ENCODE results near the gene SLC26A6. TPM values are rescaled to one million over a fixed set of nuclear protein-coding genes. Genes with fewer than 3 reads are reported as not detected.

The SLC26A6 gene
- total RNA-seq, 4 donors from 2014 or later: 13.8 to 26.4 (median 15.9) TPM

- 55 to 66% methylated on average over 3 of the region's 3 CpGs for WGBS, 2 donors
- Histone ChIP-seq H3K4me3 (no peak overlapping the region), H3K9me3 (peaks cover 0 to 21% (median 0%) of the 10 kb centered on the region in 4 donors), H3K36me3 (no peaks in the 10 kb centered on the region), H3K4me1 (peaks cover 0 to 6% (median 0%) of the 10 kb centered on the region in 4 donors), H3K27me3 (no peaks in the 10 kb centered on the region), H3K27ac (no peak overlapping the region)
- TF ChIP-seq POLR2A (IDR thresholded peaks at IDR 0.05) (no peak), CTCF (IDR thresholded peaks at IDR 0.05) (no peak), EP300 (IDR thresholded peaks at IDR 0.05) (no peak)
- DNase-seq (ENCODE audit: low spot score in 2 of 2): no peak
These were observed 21.2 kb downstream of the SLC26A6 start for GRCh38 chr3:48614044-48614443.

- Histone ChIP-seq H3K36me3 (no peaks in the 10 kb centered on the region), H3K4me1 (peaks cover 0 to 22% (median 8%) of the 10 kb centered on the region in 4 donors), H3K4me3 (no peak overlapping the region), H3K27me3 (no peaks in the 10 kb centered on the region), H3K27ac (no peak overlapping the region), H3K9me3 (peaks cover 0 to 7% (median 0%) of the 10 kb centered on the region in 4 donors)
- WGBS, 2 donors: 41 to 50% methylated on average over 1 of the region's 1 CpG
- TF ChIP-seq EP300 (IDR thresholded peaks at IDR 0.05) (no peak), CTCF (IDR thresholded peaks at IDR 0.05) (no peak), POLR2A (IDR thresholded peaks at IDR 0.05) (no peak)
- DNase-seq (ENCODE audit: low spot score in 2 of 2): no peak
These were observed 23.0 kb downstream of the SLC26A6 start for GRCh38 chr3:48612309-48612708.

- 2 to 4% methylated on average over 47 to 58 of the region's 86 CpGs for WGBS, 2 donors
- no peaks in the 10 kb centered on the region for H3K27me3 ChIP-seq
- no peaks in the 10 kb centered on the region for H3K9me3 ChIP-seq
- TF ChIP-seq POLR2A (IDR thresholded peaks at IDR 0.05) (peak; percentile 51 to 81), EP300 (IDR thresholded peaks at IDR 0.05) (peak; percentile 70 to 96), CTCF (IDR thresholded peaks at IDR 0.05) (peak; percentile 68 to 98 (median 86))
- H3K4me1 ChIP-seq: peaks cover 0 to 22% (median 8%) of the 10 kb centered on the region in 4 donors
- peak; percentile 80 to 83 for DNase-seq (ENCODE audit: low spot score in 2 of 2)
- peaks cover 0 to 27% (median 12%) of the 10 kb centered on the region in 3 donors for H3K36me3 ChIP-seq
- H3K4me3 ChIP-seq: peak within 1 kb of the TSS; percentile 81 to 87 (median 84)
- H3K27ac ChIP-seq: peak within 1 kb of the TSS; percentile 72 to 92 (median 88)
These were observed 25.9 kb downstream of the SLC26A6 start, which contains the start of gene UQCRC1 for GRCh38 chr3:48609088-48610005. Gene UQCRC1, minus strand, starts transcription at chr3:48609646. Its CDS starts 26 bp downstream, at chr3:48609620.

DNA sequence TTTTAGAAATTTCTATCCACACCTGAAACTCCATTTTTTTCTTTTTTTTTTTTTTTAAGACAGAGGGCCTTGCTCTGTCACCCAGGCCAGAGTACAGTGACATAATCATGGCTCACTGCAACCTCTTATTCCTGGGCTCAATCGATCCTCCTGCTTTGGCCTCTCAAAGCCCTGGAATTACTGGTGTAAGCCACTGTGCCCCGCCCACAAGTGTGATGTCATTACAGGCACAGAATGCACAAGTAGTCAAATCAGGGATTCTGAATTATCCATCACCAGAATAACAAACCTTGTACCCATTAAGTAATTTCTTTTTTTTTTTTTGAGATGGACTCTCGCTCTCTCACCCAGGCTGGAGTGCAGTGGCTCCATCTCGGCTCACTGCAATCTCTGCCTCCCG lies 27.7 kb downstream of the SLC26A6 start:
- Histone ChIP-seq H3K4me3 (no peak overlapping the region), H3K36me3 (peaks cover 5 to 46% (median 22%) of the 10 kb centered on the region in 3 donors), H3K9me3 (no peaks in the 10 kb centered on the region), H3K27me3 (no peaks in the 10 kb centered on the region), H3K4me1 (peaks cover 0 to 22% (median 8%) of the 10 kb centered on the region in 4 donors), H3K27ac (no peak overlapping the region)
- TF ChIP-seq EP300 (IDR thresholded peaks at IDR 0.05) (no peak), POLR2A (IDR thresholded peaks at IDR 0.05) (no peak), CTCF (IDR thresholded peaks at IDR 0.05) (no peak)
- 90 to 96% methylated on average over 5 of the region's 5 CpGs for WGBS, 2 donors
- no peak for DNase-seq (ENCODE audit: low spot score in 2 of 2)

- TF ChIP-seq EP300 (IDR thresholded peaks at IDR 0.05) (no peak), CTCF (IDR thresholded peaks at IDR 0.05) (no peak), POLR2A (IDR thresholded peaks at IDR 0.05) (no peak)
- Histone ChIP-seq H3K27me3 (no peaks in the 10 kb centered on the region), H3K4me3 (no peak overlapping the region), H3K4me1 (peaks cover 0 to 18% (median 0%) of the 10 kb centered on the region in 4 donors), H3K9me3 (no peaks in the 10 kb centered on the region), H3K27ac (no peak overlapping the region), H3K36me3 (peaks cover 5 to 93% (median 53%) of the 10 kb centered on the region in 3 donors)
- DNase-seq (ENCODE audit: low spot score in 2 of 2): no peak
- WGBS, 2 donors: 44 to 74% methylated on average over 2 of the region's 2 CpGs
These were observed 33.7 kb downstream of the SLC26A6 start for GRCh38 chr3:48601622-48601994.

Data from tibial nerve (tissue), 4 donors.